CMK (cell line): ENCODE measurements around the gene SMYD2.

Source experiments
- DNase-seq: peaks from one replicate; pipeline ENCODE4 v3.0.0-alpha.2; 2010; ENCODE audit warnings: low read depth

Gene SMYD2

GRCh38 chr1:214361636-214362035, 80.7 kb downstream of the SMYD2 start:
- no peak for DNase-seq

- no peak for DNase-seq
Observed at GRCh38 chr1:214362188-214362882, 81.4 kb downstream of the SMYD2 start.

- no peak for DNase-seq
Observed at GRCh38 chr1:214363386-214363785, 82.4 kb downstream of the SMYD2 start.

- no peak for DNase-seq
Observed at GRCh38 chr1:214364386-214364785, 83.4 kb downstream of the SMYD2 start.

- DNase-seq, result no peak
Observed at GRCh38 chr1:214364786-214365295, 83.9 kb downstream of the SMYD2 start.

- DNase-seq, result no peak
Observed at GRCh38 chr1:214367841-214368240, 86.9 kb downstream of the SMYD2 start.

GRCh38 chr1:214369364-214369763, 88.4 kb downstream of the SMYD2 start:
- no peak for DNase-seq

- no peak for DNase-seq
Observed at GRCh38 chr1:214370615-214371014, 89.7 kb downstream of the SMYD2 start.

- DNase-seq, result no peak
Observed at GRCh38 chr1:214372092-214372491, 91.1 kb downstream of the SMYD2 start.

GRCh38 chr1:214377485-214377884, 96.5 kb downstream of the SMYD2 start:
- DNase-seq, result no peak

- no peak for DNase-seq
Observed at GRCh38 chr1:214377886-214378285, 96.9 kb downstream of the SMYD2 start.

GRCh38 chr1:214378492-214378891, 97.5 kb downstream of the SMYD2 start:
- no peak for DNase-seq

- no peak for DNase-seq
Observed at GRCh38 chr1:214379236-214379970, 98.4 kb downstream of the SMYD2 start.

- no peak for DNase-seq
Observed at GRCh38 chr1:214380396-214380795, 99.4 kb downstream of the SMYD2 start.

GRCh38 chr1:214380986-214381695, 100.2 kb downstream of the SMYD2 start:
- no peak for DNase-seq

GRCh38 chr1:214383381-214384372, 102.7 kb downstream of the SMYD2 start:
- no peak for DNase-seq

GRCh38 chr1:214384373-214385079, 103.6 kb downstream of the SMYD2 start:
- no peak for DNase-seq

GRCh38 chr1:214385428-214385827, 104.5 kb downstream of the SMYD2 start:
- no peak for DNase-seq

GRCh38 chr1:214386333-214386732, 105.4 kb downstream of the SMYD2 start:
- DNase-seq, result no peak
